ENCODE data around the gene STUM. TPM values are rescaled to one million over a fixed set of nuclear protein-coding genes. Genes with fewer than 3 reads are reported as not detected.

STUM gene
- polyA plus RNA-seq, 1 of the 3 experiments (the other 2 are of a cell fraction): not detected

DNA sequence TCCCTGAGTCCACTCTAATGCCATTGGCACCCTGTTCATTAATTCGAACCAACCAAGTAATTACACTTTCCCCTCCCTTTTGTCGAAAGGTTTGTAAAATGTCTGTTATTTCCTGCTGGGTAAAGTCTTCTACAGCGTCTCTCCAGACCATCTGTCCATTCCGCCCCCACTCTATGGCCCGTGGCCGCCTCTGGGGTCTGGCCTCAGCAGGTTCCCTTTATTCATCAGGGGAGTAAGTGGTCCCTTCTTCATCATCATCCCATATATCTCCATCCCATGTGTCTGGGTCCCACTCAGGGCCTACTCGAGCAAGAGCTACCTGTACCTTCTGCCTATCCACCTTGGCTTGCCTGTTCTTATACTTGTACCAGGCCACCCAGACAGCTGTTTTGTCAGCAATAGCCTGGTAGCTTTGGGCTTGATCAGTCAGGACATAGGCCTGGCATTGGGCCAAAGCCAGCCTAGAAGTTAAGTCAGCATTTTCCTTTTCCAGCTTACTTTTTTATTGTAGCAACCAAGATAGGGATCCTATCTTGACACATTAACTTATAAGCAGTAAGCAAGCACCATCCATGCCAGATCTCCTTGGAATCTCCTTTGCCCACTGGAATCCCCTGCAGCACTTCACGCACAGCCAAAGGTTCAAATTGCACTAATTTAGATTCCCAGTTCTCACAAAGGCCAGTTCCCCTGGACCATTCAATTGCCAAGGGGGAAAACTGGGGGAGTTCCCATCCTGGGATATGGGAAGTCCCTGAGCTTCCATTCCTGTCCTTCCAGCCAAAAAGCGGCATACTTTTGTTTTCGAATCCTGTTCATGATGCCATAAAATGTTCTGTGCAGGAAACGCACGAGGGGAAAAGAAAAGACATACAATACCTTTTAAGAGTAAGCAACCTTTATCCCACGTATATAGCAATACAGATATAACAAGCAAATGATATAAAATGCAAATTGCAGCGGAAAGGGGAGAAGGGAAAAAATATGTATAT is 6.6 kb upstream of the STUM start:
- ChIA-PET CTCF (interaction anchor here (0.7 to 8.1 kb wide), 4 partner anchors 7 to 119 kb away, joined by 3 to 50 read pairs (median 4); partner anchors contain the start of gene STUM), POLR2A (interaction anchor here (0.7 kb wide), 1 partner anchor 44 kb away, joined by 3 read pairs; no protein-coding TSS in a partner anchor)
- H4K20me1 ChIP-seq (ENCODE audit: insufficient read depth): no peaks in the 10 kb centered on the region
- TF ChIP-seq, protein P1, sequence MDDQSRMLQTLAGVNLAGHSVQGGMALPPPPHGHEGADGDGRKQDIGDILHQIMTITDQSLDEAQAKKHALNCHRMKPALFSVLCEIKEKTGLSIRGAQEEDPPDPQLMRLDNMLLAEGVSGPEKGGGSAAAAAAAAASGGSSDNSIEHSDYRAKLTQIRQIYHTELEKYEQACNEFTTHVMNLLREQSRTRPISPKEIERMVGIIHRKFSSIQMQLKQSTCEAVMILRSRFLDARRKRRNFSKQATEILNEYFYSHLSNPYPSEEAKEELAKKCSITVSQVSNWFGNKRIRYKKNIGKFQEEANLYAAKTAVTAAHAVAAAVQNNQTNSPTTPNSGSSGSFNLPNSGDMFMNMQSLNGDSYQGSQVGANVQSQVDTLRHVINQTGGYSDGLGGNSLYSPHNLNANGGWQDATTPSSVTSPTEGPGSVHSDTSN (IDR thresholded peaks at IDR 0.05): no peak
- TF ChIP-seq GATA2 (CRISPR knock-in tag; IDR thresholded peaks at IDR 0.05): no peak
- no peak for TF ChIP-seq FOSL2 (IDR thresholded peaks at IDR 0.05; ENCODE audit: borderline replicate concordance, low read depth)
- no peak for TF ChIP-seq RXRA (IDR thresholded peaks at IDR 0.05; ENCODE audit: borderline replicate concordance, low read depth)
- TF ChIP-seq, protein P2, sequence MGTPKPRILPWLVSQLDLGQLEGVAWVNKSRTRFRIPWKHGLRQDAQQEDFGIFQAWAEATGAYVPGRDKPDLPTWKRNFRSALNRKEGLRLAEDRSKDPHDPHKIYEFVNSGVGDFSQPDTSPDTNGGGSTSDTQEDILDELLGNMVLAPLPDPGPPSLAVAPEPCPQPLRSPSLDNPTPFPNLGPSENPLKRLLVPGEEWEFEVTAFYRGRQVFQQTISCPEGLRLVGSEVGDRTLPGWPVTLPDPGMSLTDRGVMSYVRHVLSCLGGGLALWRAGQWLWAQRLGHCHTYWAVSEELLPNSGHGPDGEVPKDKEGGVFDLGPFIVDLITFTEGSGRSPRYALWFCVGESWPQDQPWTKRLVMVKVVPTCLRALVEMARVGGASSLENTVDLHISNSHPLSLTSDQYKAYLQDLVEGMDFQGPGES (IDR thresholded peaks at IDR 0.05; ENCODE audit: low read depth, low read length): no peak
- TF ChIP-seq, protein P3, sequence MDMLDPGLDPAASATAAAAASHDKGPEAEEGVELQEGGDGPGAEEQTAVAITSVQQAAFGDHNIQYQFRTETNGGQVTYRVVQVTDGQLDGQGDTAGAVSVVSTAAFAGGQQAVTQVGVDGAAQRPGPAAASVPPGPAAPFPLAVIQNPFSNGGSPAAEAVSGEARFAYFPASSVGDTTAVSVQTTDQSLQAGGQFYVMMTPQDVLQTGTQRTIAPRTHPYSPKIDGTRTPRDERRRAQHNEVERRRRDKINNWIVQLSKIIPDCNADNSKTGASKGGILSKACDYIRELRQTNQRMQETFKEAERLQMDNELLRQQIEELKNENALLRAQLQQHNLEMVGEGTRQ (IDR thresholded peaks at IDR 0.05; ENCODE audit: borderline replicate concordance, low read depth, low read length): no peak
- TF ChIP-seq ELF1 (IDR thresholded peaks at IDR 0.05): no peak
- TF ChIP-seq CHD2 (IDR thresholded peaks at IDR 0.05; ENCODE audit: low read length, partially characterized antibody): no peak
- TF ChIP-seq, protein P4, sequence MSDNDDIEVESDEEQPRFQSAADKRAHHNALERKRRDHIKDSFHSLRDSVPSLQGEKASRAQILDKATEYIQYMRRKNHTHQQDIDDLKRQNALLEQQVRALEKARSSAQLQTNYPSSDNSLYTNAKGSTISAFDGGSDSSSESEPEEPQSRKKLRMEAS (IDR thresholded peaks at IDR 0.05; ENCODE audit: low read depth): no peak
- TF ChIP-seq TAF1 (IDR thresholded peaks at IDR 0.05; ENCODE audit: borderline replicate concordance, low read depth, low read length): no peak
- TF ChIP-seq SIN3A (IDR thresholded peaks at IDR 0.05; ENCODE audit: borderline replicate concordance, low read depth, low read length): no peak
- DNase-seq: no peak
- no peak overlapping the region for H3K4me3 ChIP-seq (ENCODE audit: low read depth in 2 of 2, low read length in 1 of 2)
- no peak overlapping the region for H3K27ac ChIP-seq (ENCODE audit: low read depth in 2 of 2, low read length in 1 of 2)
- H3K4me2 ChIP-seq: no peak overlapping the region
- no peaks in the 10 kb centered on the region for H3K4me1 ChIP-seq (ENCODE audit: control insufficient read depth in 1 of 2, insufficient read depth in 2 of 2, low read depth in 1 of 2, low read length in 1 of 2)
- 69% methylated on average over 14 of the region's 14 CpGs for WGBS (ENCODE audit: low lambda C conversion rate)
- no peaks in the 10 kb centered on the region for H3K9me2 ChIP-seq
- H3K36me3 ChIP-seq (replicated peaks in 1 of 2; ENCODE audit: control insufficient read depth in 1 of 2, insufficient read depth in 2 of 2, low read length in 1 of 2): no peaks in the 10 kb centered on the region
- H3F3A ChIP-seq (replicated peaks; ENCODE audit: insufficient read depth): no peaks in the 10 kb centered on the region
- no peak overlapping the region for H3K9ac ChIP-seq
- H3K27me3 ChIP-seq (ENCODE audit: insufficient read depth): no peaks in the 10 kb centered on the region
- no peaks in the 10 kb centered on the region for H3K79me2 ChIP-seq (ENCODE audit: insufficient read depth)
- H3K9me3 ChIP-seq: no peaks in the 10 kb centered on the region
- H2AFZ ChIP-seq (ENCODE audit: low read depth): no peak overlapping the region
